Motor neuron (in vitro differentiated cells): ENCODE data around the gene TRIM26. TPM values are rescaled to one million over a fixed set of nuclear protein-coding genes. Genes with fewer than 3 reads are reported as not detected.

Experiments used
- ATAC-seq, 8 experiments: fragments of 200-7000 bp; cut with Tn5 transposase; replicated peaks in 6 of 8; 2 replicates each; pipeline ENCODE4 v1.8.0; 2021; ENCODE audit warnings: mild to moderate bottlenecking in 8 of 8, moderate library complexity in 8 of 8
- H3K27ac ChIP-seq, 2 donors: fragments of 250-450 bp; sonication (Bioruptor Pico); 2 replicates each; pipeline ENCODE4 v1.9.0; 2021; ENCODE audit warnings: antibody characterized with exemption in 2 of 2, mild to moderate bottlenecking in 2 of 2, moderate library complexity in 1 of 2
- H3K4me1 ChIP-seq, 2 donors: fragments of 250-450 bp; sonication (Bioruptor Pico); replicated peaks in 1 of 2; 2 replicates each; pipeline ENCODE4 v1.6.1; 2021; ENCODE audit warnings: antibody characterized with exemption in 2 of 2, mild to moderate bottlenecking in 2 of 2, moderate library complexity in 1 of 2
- H3K4me3 ChIP-seq, 5 donors: fragments of 250-450 bp; sonication (Bioruptor Pico); 2 replicates each; pipeline ENCODE4 v1.9.0; 2021; ENCODE audit warnings: antibody characterized with exemption in 5 of 5, mild to moderate bottlenecking in 5 of 5, moderate library complexity in 4 of 5
- WGBS, 10 experiments: fragments of 450-650 bp; shearing (Covaris generic); methylation state at CpG; one replicate each; pipeline ENCODE4 v1.0.0; 2022; 5-methylcytosine and 5-hydroxymethylcytosine counted together
- in situ Hi-C, 9 experiments: fragments of 400-800 bp; cut with MboI; loops; one replicate each; pipeline ENCODE4 v1.15.0; 2021; ENCODE audit warnings: low sequenced_read_pairs in 9 of 9, low pct_unique_long_range_greater_than_20kb in 2 of 9; ENCODE audit not compliant: unreplicated experiment in 9 of 9
- total RNA-seq, 8 experiments: library from RNA; unstranded; fragments of 300-600 nt; gene quantifications; 2 replicates each; pipeline versions ENCODE4 v1.2.3 to v1.2.4, GENCODE V29; 2022

The TRIM26 gene
- total RNA-seq, 8 experiments from 2014 or later = 20.7 to 60.1 (median 28.7) TPM

- whole genome bisulfite sequencing, 10 experiments = 7 to 60% (median 55%) methylated on average over 2 to 8 of the region's 11 CpGs; no CpG with 5 or more reads in 4 of the 10 experiments
- peak in 3 of 8 experiments; percentile 43 to 60 (median 45) for ATAC-seq
- Histone ChIP-seq H3K27ac (no peak overlapping the region), H3K4me1 (peaks cover 14 to 17% of the 10 kb centered on the region in 2 donors), H3K4me3 (no peak overlapping the region)
- in situ Hi-C loops = no loop called here
Measured at GRCh38 chr6:30206799-30207618, 6.2 kb downstream of the TRIM26 start.

DNA sequence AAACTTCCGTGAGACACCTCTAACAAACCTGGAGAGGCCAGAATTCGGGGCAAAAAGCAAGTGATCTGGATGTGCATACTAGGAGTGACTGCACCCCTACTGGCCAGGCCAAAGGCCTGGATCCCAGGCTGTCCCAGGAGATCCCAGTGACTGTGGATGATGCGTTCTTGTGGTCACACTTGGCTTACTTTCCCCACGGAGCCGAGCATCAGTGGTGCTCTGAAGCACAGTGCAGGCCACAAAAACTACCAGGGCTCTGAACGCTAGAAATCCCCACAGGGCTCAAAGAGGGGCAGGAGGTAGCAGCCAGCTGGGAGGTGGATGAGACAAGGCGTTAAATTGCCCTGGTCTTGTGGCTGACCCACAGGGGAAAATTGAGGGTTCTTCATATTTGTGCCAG lies 7.1 kb downstream of the TRIM26 start:
- in situ Hi-C loops = no loop called here
- Histone ChIP-seq H3K4me1 (peaks cover 6 to 9% of the 10 kb centered on the region in 2 donors), H3K27ac (no peak overlapping the region), H3K4me3 (no peak overlapping the region)
- WGBS, 10 experiments = 58 to 100% (median 83%) methylated on average over 1 to 3 of the region's 7 CpGs; no CpG with 5 or more reads in 4 of the 10 experiments
- no peak for ATAC-seq

DNA sequence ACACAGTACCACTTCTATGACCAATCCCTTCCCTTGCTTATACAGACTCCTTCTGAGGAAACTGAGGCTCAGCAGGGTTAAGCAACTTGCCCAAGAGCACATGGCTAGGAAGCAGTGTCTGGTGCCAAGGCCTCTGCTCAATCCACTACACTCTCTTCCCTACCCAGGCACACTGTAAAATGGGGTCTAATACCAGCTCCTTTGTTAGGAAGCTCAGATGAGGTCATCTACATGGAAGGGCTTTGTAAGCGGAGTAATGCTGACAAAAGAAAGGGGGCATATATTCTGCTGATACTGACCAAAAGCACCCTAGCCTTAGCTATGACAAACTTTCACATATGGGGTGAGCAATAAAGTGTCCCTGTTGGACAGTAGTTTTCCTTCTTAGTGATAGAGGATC lies 9.1 kb downstream of the TRIM26 start:
- in situ Hi-C loops = no loop called here
- 60 to 100% (median 100%) methylated on average over 1 of the region's 1 CpG; no CpG with 5 or more reads in 3 of the 10 experiments for WGBS, 10 experiments
- ATAC-seq = peak in 2 of 8 experiments; percentile 59 to 62
- Histone ChIP-seq H3K27ac (no peak overlapping the region), H3K4me3 (no peak overlapping the region), H3K4me1 (peaks cover 0 to 3% of the 10 kb centered on the region in 2 donors)

- Histone ChIP-seq H3K27ac (no peak overlapping the region), H3K4me1 (peaks cover 0 to under 1% of the 10 kb centered on the region in 2 donors), H3K4me3 (no peak overlapping the region)
- ATAC-seq = no peak
- in situ Hi-C loops = no loop called here
- WGBS, 10 experiments = 73 to 100% (median 95%) methylated on average over 1 to 4 of the region's 4 CpGs
Measured at GRCh38 chr6:30202366-30202765, 10.8 kb downstream of the TRIM26 start.

DNA sequence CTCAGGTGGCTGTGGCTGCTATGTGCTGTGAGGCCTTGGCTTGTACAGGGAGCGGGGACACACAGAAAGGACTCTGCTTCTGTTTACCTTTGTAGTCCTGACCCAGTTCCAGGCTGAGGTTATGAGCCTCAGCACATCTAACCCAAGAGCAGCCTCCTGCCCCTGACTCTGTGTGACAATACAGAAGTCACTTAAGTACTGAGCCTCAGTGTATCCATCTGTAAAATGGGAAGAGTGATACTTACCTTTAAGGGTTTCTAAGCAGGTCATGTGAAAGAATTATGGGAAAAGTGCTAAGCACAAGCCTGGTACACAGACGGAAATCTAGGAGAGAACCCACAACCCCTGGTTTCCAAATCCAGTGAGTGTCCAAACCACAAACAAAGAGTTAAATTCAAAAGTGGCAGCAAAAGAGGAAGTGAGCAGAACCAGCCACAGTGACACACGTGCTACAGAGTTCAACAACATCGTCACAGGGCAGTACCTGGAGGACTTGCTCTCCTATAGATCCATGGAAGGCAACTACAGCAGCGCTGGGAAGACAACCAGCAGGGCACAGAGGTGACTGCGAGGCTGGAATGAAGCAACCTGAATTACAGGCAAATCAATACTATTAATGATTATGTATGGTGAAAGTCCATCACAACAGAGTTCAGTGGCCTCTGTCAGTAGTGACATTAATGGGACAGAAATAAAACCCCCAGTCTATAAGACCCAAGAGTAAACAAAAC lies 12.5 kb downstream of the TRIM26 start:
- H3K27ac ChIP-seq = no peak overlapping the region
- ATAC-seq = no peak
- no peaks in the 10 kb centered on the region for H3K4me1 ChIP-seq
- 65 to 100% (median 94%) methylated on average over 1 to 5 of the region's 6 CpGs; no CpG with 5 or more reads in 2 of the 10 experiments for WGBS, 10 experiments
- in situ Hi-C loops = no loop called here
- H3K4me3 ChIP-seq = no peak overlapping the region

- no peak overlapping the region for H3K27ac ChIP-seq
- H3K4me3 ChIP-seq = no peak overlapping the region
- WGBS, 10 experiments = 60 to 100% (median 94%) methylated on average over 1 to 27 of the region's 34 CpGs; no CpG with 5 or more reads in 4 of the 10 experiments
- in situ Hi-C loops = no loop called here
- no peak for ATAC-seq
- no peaks in the 10 kb centered on the region for H3K4me1 ChIP-seq
Measured at GRCh38 chr6:30198166-30199084, 14.8 kb downstream of the TRIM26 start.

- in situ Hi-C loops = no loop called here
- no peaks in the 10 kb centered on the region for H3K4me1 ChIP-seq
- ATAC-seq = no peak
- no peak overlapping the region for H3K4me3 ChIP-seq
- WGBS, 10 experiments = 100% methylated on average over 1 to 10 of the region's 12 CpGs; no CpG with 5 or more reads in 7 of the 10 experiments
- H3K27ac ChIP-seq = no peak overlapping the region
Measured at GRCh38 chr6:30196376-30196775, 16.8 kb downstream of the TRIM26 start.

DNA sequence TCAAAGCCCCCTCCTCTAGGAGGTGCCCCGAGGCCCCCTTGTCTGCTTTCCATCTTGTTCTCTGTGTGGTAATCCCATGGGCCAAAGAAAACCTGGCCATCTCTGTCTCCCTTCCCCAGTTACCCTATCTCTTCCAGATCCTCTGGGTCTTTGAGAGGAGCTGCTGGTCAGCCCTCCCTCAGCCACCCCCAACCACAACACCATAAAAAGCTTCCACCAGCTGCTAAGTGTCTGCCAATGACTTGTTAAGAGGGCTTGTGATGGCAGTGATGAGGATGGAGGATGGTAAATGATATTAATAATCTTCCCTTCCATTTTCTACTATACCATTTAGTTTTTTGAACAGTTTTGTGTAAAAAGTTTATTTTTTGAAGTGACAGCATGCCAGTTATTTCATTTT lies 17.3 kb downstream of the TRIM26 start:
- Histone ChIP-seq H3K4me3 (no peak overlapping the region), H3K4me1 (no peaks in the 10 kb centered on the region), H3K27ac (no peak overlapping the region)
- WGBS, 10 experiments = no CpG with 5 or more reads among the region's 1 CpG
- in situ Hi-C loops = no loop called here
- no peak for ATAC-seq

GRCh38 chr6:30194797-30195690 lies 18.2 kb downstream of the TRIM26 start:
- ATAC-seq = peak in 3 of 8 experiments; percentile 65 to 85 (median 68)

GRCh38 chr6:30192076-30192475 lies 21.1 kb downstream of the TRIM26 start:
- 65 to 100% (median 88%) methylated on average over 1 to 6 of the region's 7 CpGs; no CpG with 5 or more reads in 6 of the 10 experiments for WGBS, 10 experiments

More at GRCh38 chr6:30194797-30195690, 18.2 kb downstream of the TRIM26 start:
- H3K4me1 ChIP-seq = no peaks in the 10 kb centered on the region
- 44 to 100% (median 78%) methylated on average over 1 to 7 of the region's 8 CpGs; no CpG with 5 or more reads in 1 of the 10 experiments for WGBS, 10 experiments
- H3K4me3 ChIP-seq = no peak overlapping the region
- no peak overlapping the region for H3K27ac ChIP-seq
- in situ Hi-C loops = no loop called here

DNA sequence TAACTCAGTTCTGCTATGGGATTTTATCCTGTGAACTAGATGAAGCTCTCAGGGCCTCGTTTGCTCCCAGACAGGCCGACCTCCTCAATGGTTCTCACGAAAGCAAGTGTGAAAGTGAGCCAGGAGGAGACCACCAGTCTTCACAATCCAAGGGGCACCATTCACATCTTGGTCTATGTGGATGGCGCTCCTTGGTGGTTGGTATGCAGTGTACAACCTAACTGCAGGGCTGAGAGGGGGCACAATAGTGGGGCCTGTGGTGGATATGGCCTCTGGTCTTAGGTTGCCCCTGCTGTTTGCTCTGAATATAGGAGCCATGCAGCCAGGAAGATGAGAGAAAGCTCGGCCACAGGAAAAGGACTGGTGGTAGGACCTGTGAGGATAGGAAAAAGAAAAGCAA lies 24.7 kb downstream of the TRIM26 start:
- ATAC-seq = no peak
- WGBS, 10 experiments = 80 to 100% (median 93%) methylated on average over 1 to 5 of the region's 5 CpGs; no CpG with 5 or more reads in 4 of the 10 experiments
- no peak overlapping the region for H3K27ac ChIP-seq
- no peaks in the 10 kb centered on the region for H3K4me1 ChIP-seq
- no peak overlapping the region for H3K4me3 ChIP-seq
- in situ Hi-C loops = no loop called here

More at GRCh38 chr6:30192076-30192475, 21.1 kb downstream of the TRIM26 start:
- ATAC-seq = peak in 1 of 8 experiments; percentile 11
- H3K4me3 ChIP-seq = no peak overlapping the region
- no peaks in the 10 kb centered on the region for H3K4me1 ChIP-seq
- in situ Hi-C loops = no loop called here
- H3K27ac ChIP-seq = no peak overlapping the region
